A673 (cell line): ENCODE measurements around the gene FTCD. TPM values are rescaled to one million over a fixed set of nuclear protein-coding genes. Genes with fewer than 3 reads are reported as not detected.

Experiments
- BruUV-seq: library from RNA; stranded (reverse); fragments of 400-500 nt; replicated peaks from 2 replicates; lab custom pipeline; 2021; lab: Mats Ljungman, UMichigan
- CTCF ChIA-PET: fragments of 300-600 bp; sonication (Branson Sonifier 250); formaldehyde crosslinking; loops from one replicate; lab custom pipeline; 2022; ENCODE audit warnings: antibody characterized with exemption; lab: Charles Lee
- POLR2A ChIA-PET: fragments of 300-600 bp; sonication (Branson Sonifier 250); formaldehyde crosslinking; loops from one replicate; lab custom pipeline; 2022; ENCODE audit warnings: antibody characterized with exemption; ENCODE audit not compliant: low non-redundant PET; lab: Charles Lee
- DNase-seq: peaks from one replicate; pipeline ENCODE4 v3.0.0-alpha.2; 2015; ENCODE audit warnings: low spot score
- H3K27ac ChIP-seq: fragments of 200-600 bp; sonication (generic); 2 replicates; pipeline ENCODE4 v1.5.1; 2016; ENCODE audit warnings: mixed run types, low read depth, mild to moderate bottlenecking, mixed read lengths, antibody characterized with exemption, low read length; ENCODE audit not compliant: poor library complexity, severe bottlenecking
- H3K27me3 ChIP-seq: fragments of 200-600 bp; sonication (generic); replicated peaks from 2 replicates; pipeline ENCODE4 v1.6.1; 2017; ENCODE audit warnings: mixed run types, low read depth, mild to moderate bottlenecking, mixed read lengths, antibody characterized with exemption, low read length; ENCODE audit not compliant: insufficient read depth, poor library complexity
- H3K36me3 ChIP-seq: fragments of 200-600 bp; sonication (generic); 2 replicates; pipeline ENCODE4 v1.6.1; 2016; ENCODE audit warnings: mixed run types, mild to moderate bottlenecking, mixed read lengths, antibody characterized with exemption, low read length; ENCODE audit not compliant: insufficient read depth, poor library complexity, severe bottlenecking
- H3K4me1 ChIP-seq: fragments of 200-600 bp; sonication (generic); 2 replicates; pipeline ENCODE4 v1.6.1; 2017; ENCODE audit warnings: mixed run types, mild to moderate bottlenecking, mixed read lengths, antibody characterized with exemption, low read length; ENCODE audit not compliant: insufficient read depth, poor library complexity, severe bottlenecking
- H3K4me3 ChIP-seq: fragments of 200-600 bp; sonication (generic); 2 replicates; pipeline ENCODE4 v1.5.1; 2016; ENCODE audit warnings: low read depth, mixed run types, mild to moderate bottlenecking, mixed read lengths, low read length; ENCODE audit not compliant: poor library complexity, severe bottlenecking
- H3K9me3 ChIP-seq: fragments of 200-600 bp; sonication (generic); 2 replicates; pipeline ENCODE4 v1.6.1; 2016; ENCODE audit warnings: mixed run types, low read depth, mild to moderate bottlenecking, mixed read lengths, antibody characterized with exemption, low read length; ENCODE audit not compliant: poor library complexity, severe bottlenecking
- EZH2 ChIP-seq: fragments of 200-600 bp; sonication (generic); IDR thresholded peaks from 2 replicates; pipeline ENCODE4 v1.6.1; 2017; ENCODE audit warnings: borderline replicate concordance, low read depth, mild to moderate bottlenecking, mixed read lengths, antibody characterized with exemption, low read length; ENCODE audit not compliant: poor library complexity, severe bottlenecking
- intact Hi-C: fragments of 100-400 bp; cut with micrococcal nuclease; formaldehyde crosslinking; loops from one replicate; pipeline ENCODE4 v1.10.0; 2022; ENCODE audit not compliant: unreplicated experiment
- total RNA-seq: library from RNA; stranded (reverse); gene quantifications from 2 replicates; pipeline ENCODE4 v1.2.3, GENCODE V29; 2021
- TF ChIP-seq, protein P1 (sequence below): fragments of 300-800, 200-600 bp; sonication (generic); conservative IDR thresholded peaks from 2 replicates; pipeline ENCODE4 v1.5.1; 2017; ENCODE audit warnings: low read depth, mild to moderate bottlenecking, antibody characterized with exemption, low read length, moderate library complexity, mixed read lengths

Gene FTCD
- total RNA-seq, 1 experiment from 2014 or later: 5.4 TPM

- BruUV-seq: no TSS peak
- H3K27ac ChIP-seq: no peak overlapping the region
- H3K9me3 ChIP-seq: peaks cover 15% of the 10 kb centered on the region
- DNase-seq: no peak
- no peak overlapping the region for H3K4me3 ChIP-seq
- ChIA-PET CTCF (no interaction called here), POLR2A (no interaction called here)
- no peaks in the 10 kb centered on the region for H3K27me3 ChIP-seq
- intact Hi-C loops: no loop called here
- TF ChIP-seq EZH2: no peak
- TF ChIP-seq, protein P1, sequence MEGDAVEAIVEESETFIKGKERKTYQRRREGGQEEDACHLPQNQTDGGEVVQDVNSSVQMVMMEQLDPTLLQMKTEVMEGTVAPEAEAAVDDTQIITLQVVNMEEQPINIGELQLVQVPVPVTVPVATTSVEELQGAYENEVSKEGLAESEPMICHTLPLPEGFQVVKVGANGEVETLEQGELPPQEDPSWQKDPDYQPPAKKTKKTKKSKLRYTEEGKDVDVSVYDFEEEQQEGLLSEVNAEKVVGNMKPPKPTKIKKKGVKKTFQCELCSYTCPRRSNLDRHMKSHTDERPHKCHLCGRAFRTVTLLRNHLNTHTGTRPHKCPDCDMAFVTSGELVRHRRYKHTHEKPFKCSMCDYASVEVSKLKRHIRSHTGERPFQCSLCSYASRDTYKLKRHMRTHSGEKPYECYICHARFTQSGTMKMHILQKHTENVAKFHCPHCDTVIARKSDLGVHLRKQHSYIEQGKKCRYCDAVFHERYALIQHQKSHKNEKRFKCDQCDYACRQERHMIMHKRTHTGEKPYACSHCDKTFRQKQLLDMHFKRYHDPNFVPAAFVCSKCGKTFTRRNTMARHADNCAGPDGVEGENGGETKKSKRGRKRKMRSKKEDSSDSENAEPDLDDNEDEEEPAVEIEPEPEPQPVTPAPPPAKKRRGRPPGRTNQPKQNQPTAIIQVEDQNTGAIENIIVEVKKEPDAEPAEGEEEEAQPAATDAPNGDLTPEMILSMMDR: no peak
- no peaks in the 10 kb centered on the region for H3K4me1 ChIP-seq
- no peaks in the 10 kb centered on the region for H3K36me3 ChIP-seq
These were observed 43.3 kb downstream of the FTCD start for GRCh38 chr21:46111857-46112724.

DNA sequence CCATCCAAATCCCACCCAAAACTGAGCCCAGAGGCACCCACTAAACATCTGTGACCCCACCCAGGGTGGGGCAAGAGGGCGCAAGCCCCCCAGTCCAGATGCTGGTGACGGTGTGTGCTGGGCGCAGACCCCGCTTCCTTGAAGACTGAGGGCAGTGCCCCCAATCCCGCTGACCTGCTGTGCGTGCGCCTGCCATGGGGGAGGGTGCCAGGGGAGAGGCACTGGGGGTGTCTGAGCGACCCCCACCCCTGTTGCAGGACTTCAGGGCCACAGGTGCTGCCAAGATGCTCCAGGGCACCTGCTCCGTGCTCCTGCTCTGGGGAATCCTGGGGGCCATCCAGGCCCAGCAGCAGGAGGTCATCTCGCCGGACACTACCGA lies 44.2 kb downstream of the FTCD start:
- H3K9me3 ChIP-seq: peaks cover 15% of the 10 kb centered on the region
- H3K4me1 ChIP-seq: no peaks in the 10 kb centered on the region
- intact Hi-C loops: no loop called here
- H3K27ac ChIP-seq: no peak overlapping the region
- ChIA-PET POLR2A (no interaction called here), CTCF (no interaction called here)
- H3K4me3 ChIP-seq: no peak overlapping the region
- BruUV-seq: no TSS peak
- no peaks in the 10 kb centered on the region for H3K27me3 ChIP-seq
- no peak for TF ChIP-seq EZH2
- TF ChIP-seq, protein P1: no peak
- H3K36me3 ChIP-seq: no peaks in the 10 kb centered on the region
- DNase-seq: no peak

DNA sequence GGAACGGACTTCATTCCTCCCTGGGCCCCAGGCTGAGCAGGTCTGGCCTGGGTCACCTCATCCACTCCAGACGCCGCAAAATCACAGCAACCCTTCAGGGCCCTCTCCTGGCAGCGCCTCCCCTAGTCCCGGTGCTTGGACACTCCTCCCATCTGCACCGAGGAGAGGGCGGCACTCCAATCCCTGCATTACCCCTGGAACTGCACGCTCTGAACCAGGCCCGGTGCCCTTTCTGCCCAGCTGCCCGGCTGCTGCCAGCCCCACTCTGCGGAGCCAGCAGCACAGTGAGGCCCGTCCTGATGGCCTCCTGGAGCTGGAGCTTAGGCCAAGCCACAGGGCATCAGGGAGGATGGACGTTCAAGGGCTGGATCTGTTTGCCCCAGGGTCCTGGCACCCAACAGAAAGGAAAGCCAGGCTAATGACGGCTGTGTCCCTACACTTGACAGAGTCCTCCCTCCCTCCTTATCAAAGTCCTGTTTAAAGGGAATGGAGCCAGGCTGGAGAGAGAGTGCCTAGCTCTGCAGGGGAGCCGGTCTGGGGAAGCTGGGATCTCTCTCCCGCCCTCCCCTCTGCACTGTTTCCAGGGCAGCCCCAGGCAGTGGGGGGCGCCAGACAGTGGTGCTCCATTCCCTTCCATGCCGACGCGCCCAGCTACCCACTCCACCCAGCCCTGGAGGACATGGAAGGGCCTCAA lies 44.7 kb downstream of the FTCD start:
- DNase-seq: no peak
- intact Hi-C loops: no loop called here
- POLR2A ChIA-PET: no interaction called here

More for the DNA sequence above, 44.7 kb downstream of the FTCD start:
- Histone ChIP-seq H3K27ac (no peak overlapping the region), H3K9me3 (peaks cover 15% of the 10 kb centered on the region), H3K4me1 (no peaks in the 10 kb centered on the region), H3K4me3 (no peak overlapping the region), H3K36me3 (no peaks in the 10 kb centered on the region), H3K27me3 (no peaks in the 10 kb centered on the region)
- CTCF ChIA-PET: no interaction called here
- BruUV-seq: no TSS peak
- TF ChIP-seq EZH2: no peak
- TF ChIP-seq, protein P1: no peak
